ENCODE results near the gene AUTS2. TPM values are rescaled to one million over a fixed set of nuclear protein-coding genes. Genes with fewer than 3 reads are reported as not detected.
A peak's percentile ranks its signal among the peaks of the same experiment; 100 is the strongest.

AUTS2 gene
- polyA plus RNA-seq, 3 donors = 0.08 to 0.35 TPM; not detected in 1

DNA sequence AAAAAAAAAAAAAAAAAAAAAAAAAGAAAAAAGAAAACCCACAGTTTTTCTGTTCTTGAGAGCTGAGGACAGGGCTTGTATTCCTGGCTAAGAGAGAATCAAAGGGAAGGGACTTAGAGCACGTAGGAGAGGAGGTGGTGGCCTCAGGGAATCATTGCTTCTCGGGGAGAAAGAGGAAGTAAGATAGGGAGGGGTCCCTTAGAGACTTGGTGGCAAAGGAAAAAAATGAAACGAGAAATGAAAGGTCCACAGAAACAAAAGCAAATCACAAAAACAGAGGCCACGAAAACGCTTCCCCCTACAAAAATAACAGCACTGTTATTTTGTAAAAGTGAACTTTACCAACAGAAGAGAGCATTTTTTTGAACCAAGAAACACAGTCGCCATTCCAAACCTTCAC lies 1210.6 kb downstream of the AUTS2 start:
- no peak overlapping the region for H3K27ac ChIP-seq (ENCODE audit: low read depth in 1 of 2, low read length in 2 of 2)
- peak overlapping the region in 2 of 7 donors; percentile 4 to 10 for H3K27ac Mint-ChIP-seq

GRCh38 chr7:70810558-70811139 lies 1212.4 kb downstream of the AUTS2 start:
- WGBS (ENCODE audit: insufficient coverage) = no CpG with 5 or more reads among the region's 3 CpGs
- H3K4me3 ChIP-seq (replicated peaks in 1 of 3; ENCODE audit: low read depth in 2 of 3, low read length in 3 of 3) = no peak overlapping the region
- no peak overlapping the region for H3K4me3 Mint-ChIP-seq
- H3K36me3 ChIP-seq (replicated peaks in 1 of 2; ENCODE audit: control insufficient read depth in 1 of 2, insufficient read depth in 2 of 2, low read length in 2 of 2) = no peaks in the 10 kb centered on the region
- no peaks in the 10 kb centered on the region for H3K79me2 ChIP-seq (ENCODE audit: insufficient read depth, low read length)
- H3K9me3 ChIP-seq (replicated peaks in 1 of 2; ENCODE audit: control insufficient read depth in 1 of 2, insufficient read depth in 1 of 2, low read length in 2 of 2) = peaks cover 0 to 12% of the 10 kb centered on the region in 2 donors
- no peaks in the 10 kb centered on the region for H3K4me1 ChIP-seq (ENCODE audit: control insufficient read depth in 1 of 2, insufficient read depth in 2 of 2, low read length in 2 of 2)
- H3K27me3 ChIP-seq (ENCODE audit: control insufficient read depth in 2 of 2, insufficient read depth in 2 of 2, low read length in 2 of 2) = no peaks in the 10 kb centered on the region
- no peak for TF ChIP-seq CTCF (IDR thresholded peaks at IDR 0.05)
- H3K36me3 Mint-ChIP-seq = no peaks in the 10 kb centered on the region
- no peaks in the 10 kb centered on the region for H4K20me1 ChIP-seq (ENCODE audit: insufficient read depth, low read length)
- no peak for DNase-seq
- H3K27me3 Mint-ChIP-seq (ENCODE audit: low read depth in 3 of 3) = peaks cover 0 to 5% (median 2%) of the 10 kb centered on the region in 3 donors
- H3K27ac ChIP-seq (ENCODE audit: low read depth in 1 of 2, low read length in 2 of 2) = no peak overlapping the region
- no peak overlapping the region for H3K4me2 ChIP-seq (replicated peaks; ENCODE audit: extremely low read depth, low read length, poor library complexity, severe bottlenecking)
- peaks cover 0 to 21% (median 8%) of the 10 kb centered on the region in 7 donors for H3K9me3 Mint-ChIP-seq
- no peak overlapping the region for H3K9ac ChIP-seq (ENCODE audit: insufficient read depth, low read length, poor library complexity, severe bottlenecking)
- peaks cover 5% of the 10 kb centered on the region for H3K4me1 Mint-ChIP-seq
- H2AFZ ChIP-seq (ENCODE audit: insufficient read depth, low read depth, low read length, poor library complexity, severe bottlenecking) = no peak overlapping the region
- intact Hi-C loops (cut with micrococcal nuclease) = no loop called here
- no peak overlapping the region for H3K27ac Mint-ChIP-seq

More for the DNA sequence above, 1210.6 kb downstream of the AUTS2 start:
- intact Hi-C loops (cut with micrococcal nuclease) = no loop called here
- no peak for TF ChIP-seq CTCF (IDR thresholded peaks at IDR 0.05)
- Mint-ChIP-seq H3K27me3 (ENCODE audit: low read depth in 3 of 3) (peaks cover 0 to 1% (median 1%) of the 10 kb centered on the region in 3 donors), H3K9me3 (peaks cover 0 to 21% (median 8%) of the 10 kb centered on the region in 7 donors), H3K4me1 (peaks cover 5% of the 10 kb centered on the region), H3K4me3 (peak overlapping the region in 1 of 2 donors; percentile 36), H3K36me3 (no peaks in the 10 kb centered on the region)
- Histone ChIP-seq H3K4me2 (replicated peaks; ENCODE audit: extremely low read depth, low read length, poor library complexity, severe bottlenecking) (no peak overlapping the region), H3K79me2 (ENCODE audit: insufficient read depth, low read length) (no peaks in the 10 kb centered on the region), H3K9me3 (replicated peaks in 1 of 2; ENCODE audit: control insufficient read depth in 1 of 2, insufficient read depth in 1 of 2, low read length in 2 of 2) (peaks cover 0 to 12% of the 10 kb centered on the region in 2 donors), H3K9ac (ENCODE audit: insufficient read depth, low read length, poor library complexity, severe bottlenecking) (no peak overlapping the region), H3K36me3 (replicated peaks in 1 of 2; ENCODE audit: control insufficient read depth in 1 of 2, insufficient read depth in 2 of 2, low read length in 2 of 2) (no peaks in the 10 kb centered on the region), H3K4me1 (ENCODE audit: control insufficient read depth in 1 of 2, insufficient read depth in 2 of 2, low read length in 2 of 2) (no peaks in the 10 kb centered on the region), H4K20me1 (ENCODE audit: insufficient read depth, low read length) (no peaks in the 10 kb centered on the region), H3K4me3 (replicated peaks in 1 of 3; ENCODE audit: low read depth in 2 of 3, low read length in 3 of 3) (no peak overlapping the region), H2AFZ (ENCODE audit: insufficient read depth, low read depth, low read length, poor library complexity, severe bottlenecking) (no peak overlapping the region), H3K27me3 (ENCODE audit: control insufficient read depth in 2 of 2, insufficient read depth in 2 of 2, low read length in 2 of 2) (no peaks in the 10 kb centered on the region)
- no peak for DNase-seq
- 14% methylated on average over 5 of the region's 6 CpGs for WGBS (ENCODE audit: insufficient coverage)

Data from CD14-positive monocyte (primary cell).